DOHH2 (cell line): ENCODE measurements around the gene PPM1H.

Experiments
- EZH2phosphoT487 ChIP-seq: fragments of 200-600 bp; sonication (generic); IDR thresholded peaks from 2 replicates; pipeline ENCODE4 v1.6.1; 2017; ENCODE audit warnings: borderline replicate concordance, mild to moderate bottlenecking, antibody characterized with exemption, low read length, moderate library complexity, mixed read lengths
- TF ChIP-seq, protein P1 (sequence below): fragments of 200-600 bp; sonication (generic); IDR thresholded peaks from one replicate; pipeline ENCODE4 v1.5.1; 2014; ENCODE audit warnings: antibody characterized with exemption, mild to moderate bottlenecking, low read depth, low read length; ENCODE audit not compliant: poor library complexity, severe bottlenecking

DNA sequence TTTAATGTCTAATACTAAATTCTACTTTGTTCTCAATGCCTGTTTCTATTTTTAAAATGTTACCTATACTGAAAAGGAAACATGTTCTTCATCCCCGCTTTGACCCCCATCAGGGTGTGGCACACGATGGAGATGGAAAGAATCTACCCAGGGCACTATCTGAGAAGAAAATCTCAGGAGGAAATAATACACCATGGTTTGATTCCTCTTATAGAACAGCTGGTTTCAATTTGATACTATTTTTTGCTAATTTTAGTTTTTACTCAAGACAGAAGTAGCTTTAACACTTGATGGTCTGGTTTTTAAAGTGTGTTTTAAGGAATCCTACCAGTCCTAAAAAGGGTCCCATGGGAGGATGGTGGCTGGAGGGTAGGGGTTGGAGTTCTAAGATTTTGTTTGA, 56.7 kb downstream of the PPM1H start:
- TF ChIP-seq EZH2phosphoT487, result no peak
- TF ChIP-seq, protein P1, sequence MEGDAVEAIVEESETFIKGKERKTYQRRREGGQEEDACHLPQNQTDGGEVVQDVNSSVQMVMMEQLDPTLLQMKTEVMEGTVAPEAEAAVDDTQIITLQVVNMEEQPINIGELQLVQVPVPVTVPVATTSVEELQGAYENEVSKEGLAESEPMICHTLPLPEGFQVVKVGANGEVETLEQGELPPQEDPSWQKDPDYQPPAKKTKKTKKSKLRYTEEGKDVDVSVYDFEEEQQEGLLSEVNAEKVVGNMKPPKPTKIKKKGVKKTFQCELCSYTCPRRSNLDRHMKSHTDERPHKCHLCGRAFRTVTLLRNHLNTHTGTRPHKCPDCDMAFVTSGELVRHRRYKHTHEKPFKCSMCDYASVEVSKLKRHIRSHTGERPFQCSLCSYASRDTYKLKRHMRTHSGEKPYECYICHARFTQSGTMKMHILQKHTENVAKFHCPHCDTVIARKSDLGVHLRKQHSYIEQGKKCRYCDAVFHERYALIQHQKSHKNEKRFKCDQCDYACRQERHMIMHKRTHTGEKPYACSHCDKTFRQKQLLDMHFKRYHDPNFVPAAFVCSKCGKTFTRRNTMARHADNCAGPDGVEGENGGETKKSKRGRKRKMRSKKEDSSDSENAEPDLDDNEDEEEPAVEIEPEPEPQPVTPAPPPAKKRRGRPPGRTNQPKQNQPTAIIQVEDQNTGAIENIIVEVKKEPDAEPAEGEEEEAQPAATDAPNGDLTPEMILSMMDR, result no peak
